SK-N-SH (cell line): ENCODE measurements around the gene GGCX. TPM values are rescaled to one million over a fixed set of nuclear protein-coding genes. Genes with fewer than 3 reads are reported as not detected.
A peak's percentile ranks its signal among the peaks of the same experiment; 100 is the strongest.
"Not testable (repeated sequence)": the region's sequence is repeated elsewhere in the genome, so short reads cannot be mapped to it uniquely, and the experiment has no call there.

Experiments
- CTCF ChIA-PET: fragments of 300-600, 350-600 bp; formaldehyde crosslinking; extraction: SDS; loops from one replicate; lab custom pipeline; 2021; lab: Yijun Ruan, JAX
- POLR2A ChIA-PET: fragments of 350-600 bp; sonication (Branson Sonifier 250); formaldehyde crosslinking; extraction: SDS; loops from one replicate; lab custom pipeline; 2020; ENCODE audit warnings: antibody characterized with exemption, inconsistent platforms; lab: Yijun Ruan, JAX
- DNase-seq: peaks from one replicate; pipeline ENCODE4 v3.0.0; 2012
- H2AFZ ChIP-seq: fragments of 200-600 bp; sonication (generic); 2 replicates; pipeline ENCODE4 v1.8.1; 2016; ENCODE audit warnings: antibody characterized with exemption, mild to moderate bottlenecking, low read depth
- H3F3A ChIP-seq: fragments of 200-600 bp; sonication (generic); replicated peaks from 2 replicates; pipeline ENCODE3; 2016; ENCODE audit warnings: antibody characterized with exemption, mild to moderate bottlenecking; ENCODE audit not compliant: insufficient read depth
- H3K27ac ChIP-seq, 2 experiments: fragments of 200-500 bp in 1 of 2; fragments of 200-600 bp in 1 of 2; sonication (Bioruptor generic) in 1 of 2; sonication (generic), shearing (Covaris generic) in 1 of 2; 2 replicates each; pipeline versions ENCODE4 v1.5.1 to v1.6.1; 2014 to 2016; ENCODE audit warnings: low read depth in 2 of 2, inconsistent platforms in 1 of 2, low read length in 1 of 2, mild to moderate bottlenecking in 1 of 2, mixed read lengths in 1 of 2
- H3K27me3 ChIP-seq: fragments of 200-600 bp; sonication (generic), shearing (Covaris generic); 2 replicates; pipeline ENCODE4 v1.6.1; 2016; ENCODE audit warnings: mixed run types; ENCODE audit not compliant: insufficient read depth
- H3K36me3 ChIP-seq, 2 experiments: fragments of 200-500 bp in 1 of 2; fragments of 200-600 bp in 1 of 2; sonication (Bioruptor generic) in 1 of 2; sonication (generic) in 1 of 2; replicated peaks in 1 of 2; 2 replicates each; pipeline versions ENCODE3 to v1.5.1; 2014 to 2016; ENCODE audit warnings: low read length in 1 of 2, mild to moderate bottlenecking in 1 of 2; ENCODE audit not compliant: insufficient read depth in 2 of 2, control insufficient read depth in 1 of 2
- H3K4me1 ChIP-seq, 2 experiments: fragments of 200-500 bp in 1 of 2; fragments of 200-600 bp in 1 of 2; sonication (Bioruptor generic) in 1 of 2; sonication (generic), shearing (Covaris generic) in 1 of 2; 2 replicates each; pipeline versions ENCODE4 v1.5.1 to v1.6.1; 2014 to 2016; ENCODE audit warnings: low read depth in 1 of 2, low read length in 1 of 2, mixed run types in 1 of 2; ENCODE audit not compliant: insufficient read depth in 2 of 2, control insufficient read depth in 1 of 2
- H3K4me2 ChIP-seq: fragments of 200-600 bp; sonication (generic), shearing (Covaris generic); 2 replicates; pipeline ENCODE4 v1.6.1; 2017; ENCODE audit warnings: mixed run types
- H3K4me3 ChIP-seq, 2 experiments: fragments of 200-500 bp in 1 of 2; fragments of 200-600 bp in 1 of 2; sonication (Bioruptor generic) in 1 of 2; sonication (generic), shearing (Covaris generic) in 1 of 2; 2 replicates each; pipeline versions ENCODE4 v1.5.1 to v1.8.1; 2014 to 2016; ENCODE audit warnings: low read depth in 2 of 2, inconsistent platforms in 1 of 2, low read length in 1 of 2, mild to moderate bottlenecking in 1 of 2, mixed read lengths in 1 of 2, moderate library complexity in 1 of 2
- H3K79me2 ChIP-seq: fragments of 200-600 bp; sonication (generic); 2 replicates; pipeline ENCODE4 v1.8.1; 2017; ENCODE audit warnings: mild to moderate bottlenecking; ENCODE audit not compliant: insufficient read depth
- H3K9ac ChIP-seq: fragments of 200-600 bp; sonication (generic); 2 replicates; pipeline ENCODE4 v1.6.1; 2017; ENCODE audit warnings: mixed run types
- H3K9me2 ChIP-seq: fragments of 200-600 bp; sonication (generic); 2 replicates; pipeline ENCODE4 v1.6.1; 2017; ENCODE audit warnings: mixed run types
- H3K9me3 ChIP-seq: fragments of 200-600 bp; sonication (generic); 2 replicates; pipeline ENCODE4 v1.6.1; 2017; ENCODE audit warnings: mixed run types, mild to moderate bottlenecking, moderate library complexity
- H4K20me1 ChIP-seq: fragments of 200-600 bp; sonication (generic); 2 replicates; pipeline ENCODE4 v1.6.1; 2017; ENCODE audit warnings: mild to moderate bottlenecking, mixed run types; ENCODE audit not compliant: insufficient read depth
- CHD2 ChIP-seq: fragments of 150-350 bp; IDR thresholded peaks from 2 replicates; pipeline ENCODE4 v1.6.1; 2018; ENCODE audit warnings: low read length; ENCODE audit not compliant: partially characterized antibody
- EZH2phosphoT487 ChIP-seq: fragments of 200-600 bp; sonication (generic); IDR thresholded peaks from 2 replicates; pipeline ENCODE4 v1.6.1; 2017; ENCODE audit warnings: low read depth, mixed run types, mild to moderate bottlenecking, antibody characterized with exemption, moderate library complexity, borderline replicate concordance
- MAX ChIP-seq: IDR thresholded peaks from 2 replicates; pipeline ENCODE4 v1.4.0; 2012; ENCODE audit warnings: low read depth
- NFIC ChIP-seq: IDR thresholded peaks from 2 replicates; pipeline ENCODE4 v1.4.0; 2012; ENCODE audit warnings: borderline replicate concordance
- NRF1 ChIP-seq: IDR thresholded peaks from 2 replicates; pipeline ENCODE4 v1.6.1; 2012; ENCODE audit warnings: low read depth, mild to moderate bottlenecking, low read length
- RCOR1 ChIP-seq: fragments of 150-350 bp; IDR thresholded peaks from 2 replicates; pipeline ENCODE4 v1.6.1; 2017; ENCODE audit warnings: antibody characterized with exemption, low read length
- RXRA ChIP-seq: IDR thresholded peaks from 2 replicates; pipeline ENCODE4 v1.4.0; 2012; ENCODE audit warnings: low read depth, mild to moderate bottlenecking, borderline replicate concordance
- SMC3 ChIP-seq: IDR thresholded peaks from 2 replicates; pipeline ENCODE4 v1.6.1; 2012; ENCODE audit warnings: low read depth, low read length, improper control_type of control experiment
- TAF1 ChIP-seq: IDR thresholded peaks from 2 replicates; pipeline ENCODE4 v1.6.1; 2012; ENCODE audit warnings: low read depth, mild to moderate bottlenecking, low read length, moderate library complexity, borderline replicate concordance
- WGBS: methylation state at CpG from one replicate; pipeline ENCODE4 v1.1.6; 2017; ENCODE audit warnings: low lambda C conversion rate; 5-methylcytosine and 5-hydroxymethylcytosine counted together
- polyA plus RNA-seq, 3 experiments: library from polyadenylated mRNA; depleted of rRNA; stranded (reverse); fragments of >200 nt; gene quantifications; 2 replicates each; pipeline ENCODE4 v1.2.3, GENCODE V29; 2012
- TF ChIP-seq, protein P1 (sequence below): fragments of 200-600 bp; sonication (generic); IDR thresholded peaks from 2 replicates; pipeline ENCODE4 v1.6.1; 2017; ENCODE audit warnings: antibody characterized with exemption, mild to moderate bottlenecking, moderate library complexity

Gene GGCX
- polyA plus RNA-seq, 1 of the 3 experiments (the other 2 are of a cell fraction), result 34.5 TPM

DNA sequence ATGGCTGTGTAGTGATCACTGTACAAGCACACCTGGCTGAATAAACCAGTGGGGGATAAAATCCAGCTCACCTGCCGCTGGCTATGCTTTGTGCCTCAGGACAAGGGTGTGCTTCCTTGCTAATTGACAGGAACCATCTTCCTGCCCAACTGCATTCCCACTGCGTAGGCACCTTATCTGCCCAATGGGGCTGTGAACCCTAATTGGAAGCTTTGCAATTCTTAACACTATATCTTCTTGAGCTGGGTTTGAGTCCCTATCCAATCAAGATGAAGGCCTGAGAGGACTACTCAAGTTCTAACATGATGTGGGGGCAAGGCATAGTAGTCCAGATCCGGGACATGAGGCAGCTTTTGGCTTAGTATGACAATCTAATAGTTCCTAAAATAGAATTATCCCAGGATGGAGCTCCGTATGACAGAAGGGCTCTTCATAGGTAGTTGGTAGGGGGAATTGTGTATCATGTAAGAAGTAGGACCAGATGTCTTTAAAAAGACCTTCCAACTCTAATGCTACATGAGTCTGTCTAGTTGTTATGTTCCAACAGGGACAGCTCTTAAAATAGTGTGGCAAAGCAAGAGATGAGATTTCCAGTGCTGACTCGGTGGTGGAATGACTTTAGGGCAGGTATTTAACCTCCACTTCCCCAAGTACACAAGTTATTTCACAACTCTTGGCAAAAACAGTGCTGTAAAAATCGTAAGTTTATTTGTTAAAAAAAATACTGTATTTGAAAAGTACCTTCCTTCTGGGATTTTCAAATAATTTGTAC is 43.5 kb upstream of the GGCX start:
- Histone ChIP-seq H3K4me3 (no peak overlapping the region), H4K20me1 (no peaks in the 10 kb centered on the region), H3K36me3 (peaks cover 15 to 35% of the 10 kb centered on the region in 2 experiments), H3K27ac (no peak overlapping the region; a peak in 1 of 4 replicates), H3K9ac (no peak overlapping the region), H3K79me2 (peaks cover 31% of the 10 kb centered on the region), H3K9me2 (no peaks in the 10 kb centered on the region), H3K27me3 (no peaks in the 10 kb centered on the region), H3K4me2 (peak overlapping the region; percentile 57; the same call in 1 of the 2 replicates), H3K9me3 (no peaks in the 10 kb centered on the region), H2AFZ (no peak overlapping the region), H3K4me1 (peaks cover 6 to 22% of the 10 kb centered on the region in 2 experiments; a peak in 2 of 4 replicates), H3F3A (peaks cover 26% of the 10 kb centered on the region)
- DNase-seq, result no peak
- TF ChIP-seq RXRA (no peak), CHD2 (no peak), NRF1 (no peak), MAX (no peak), NFIC (no peak), TAF1 (no peak), EZH2phosphoT487 (no peak), SMC3 (no peak), RCOR1 (no peak)
- TF ChIP-seq, protein P1, sequence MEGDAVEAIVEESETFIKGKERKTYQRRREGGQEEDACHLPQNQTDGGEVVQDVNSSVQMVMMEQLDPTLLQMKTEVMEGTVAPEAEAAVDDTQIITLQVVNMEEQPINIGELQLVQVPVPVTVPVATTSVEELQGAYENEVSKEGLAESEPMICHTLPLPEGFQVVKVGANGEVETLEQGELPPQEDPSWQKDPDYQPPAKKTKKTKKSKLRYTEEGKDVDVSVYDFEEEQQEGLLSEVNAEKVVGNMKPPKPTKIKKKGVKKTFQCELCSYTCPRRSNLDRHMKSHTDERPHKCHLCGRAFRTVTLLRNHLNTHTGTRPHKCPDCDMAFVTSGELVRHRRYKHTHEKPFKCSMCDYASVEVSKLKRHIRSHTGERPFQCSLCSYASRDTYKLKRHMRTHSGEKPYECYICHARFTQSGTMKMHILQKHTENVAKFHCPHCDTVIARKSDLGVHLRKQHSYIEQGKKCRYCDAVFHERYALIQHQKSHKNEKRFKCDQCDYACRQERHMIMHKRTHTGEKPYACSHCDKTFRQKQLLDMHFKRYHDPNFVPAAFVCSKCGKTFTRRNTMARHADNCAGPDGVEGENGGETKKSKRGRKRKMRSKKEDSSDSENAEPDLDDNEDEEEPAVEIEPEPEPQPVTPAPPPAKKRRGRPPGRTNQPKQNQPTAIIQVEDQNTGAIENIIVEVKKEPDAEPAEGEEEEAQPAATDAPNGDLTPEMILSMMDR, result no peak
- 70% methylated on average over 6 of the region's 6 CpGs for WGBS
- CTCF ChIA-PET, result interaction anchor here (0.5 to 3.0 kb wide), 4 partner anchors 32 to 184 kb away, joined by 3 to 12 read pairs (median 4); no protein-coding TSS in a partner anchor
- POLR2A ChIA-PET, result interaction anchor here (0.6 to 1.9 kb wide), 4 partner anchors 9 to 413 kb away, joined by 3 to 7 read pairs (median 3); partner anchors contain the start of gene RNF181

- WGBS, result 64% methylated on average over 3 of the region's 3 CpGs
- H4K20me1 ChIP-seq, H3K9me2 ChIP-seq, H3K4me3 ChIP-seq, DNase-seq, H3K27me3 ChIP-seq, H3K9me3 ChIP-seq, H3K9ac ChIP-seq, H3K27ac ChIP-seq, H2AFZ ChIP-seq: not testable (repeated sequence)
- Histone ChIP-seq H3K79me2 (peaks cover 26% of the 10 kb centered on the region), H3K4me2 (peak overlapping the region; percentile 96), H3K36me3 (peaks cover 15 to 36% of the 10 kb centered on the region in 2 experiments), H3F3A (peaks cover 26% of the 10 kb centered on the region), H3K4me1 (peaks cover 6 to 22% of the 10 kb centered on the region in 2 experiments; a peak in 2 of 4 replicates)
- CTCF ChIA-PET, result interaction anchor here (0.5 to 3.0 kb wide), 3 partner anchors 33 to 183 kb away, joined by 3 to 12 read pairs (median 4); no protein-coding TSS in a partner anchor
- POLR2A ChIA-PET, result interaction anchor here (1.9 kb wide), 1 partner anchor 9 kb away, joined by 7 read pairs; the partner anchor contains the start of gene RNF181
Observed at GRCh38 chr2:85604133-85604444, 42.8 kb upstream of the GGCX start.
